ENCODE results near the gene ARVCF.

Gene ARVCF

DNA sequence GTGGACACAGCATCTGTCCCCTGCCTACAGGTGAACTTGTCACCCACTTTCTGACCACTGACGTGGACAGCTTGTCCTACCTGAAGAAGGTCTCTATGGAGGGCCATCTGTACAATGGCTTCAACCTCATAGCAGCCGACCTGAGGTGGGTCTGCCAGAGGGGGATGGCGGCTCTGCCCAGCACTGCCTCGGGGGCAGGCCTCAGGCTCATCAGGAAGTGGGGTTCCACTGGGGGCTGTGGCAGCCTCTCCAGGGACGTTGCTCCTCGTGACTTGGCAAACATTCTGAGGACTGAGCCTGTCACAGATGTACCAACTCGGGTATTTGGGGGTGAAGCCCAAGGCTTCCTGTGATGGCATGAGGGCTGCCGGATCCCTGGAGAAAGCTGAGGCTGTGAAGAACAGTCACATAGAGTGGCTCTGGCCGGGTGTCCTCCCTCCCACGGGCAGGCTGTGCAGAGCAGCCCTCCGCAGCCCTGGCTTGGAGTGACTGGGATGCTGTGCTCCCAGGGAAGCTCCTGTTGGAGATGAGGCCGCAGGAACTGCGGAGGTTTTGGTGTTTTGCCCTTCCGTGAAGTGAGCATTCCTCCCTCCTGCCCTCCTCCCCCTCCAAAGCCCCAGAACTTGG is 36.9 kb upstream of the ARVCF start:
- FAIRE-seq, result no peak
- no peak for DNase-seq (ENCODE audit: extremely low spot score, insufficient read length, low read depth)

DNA sequence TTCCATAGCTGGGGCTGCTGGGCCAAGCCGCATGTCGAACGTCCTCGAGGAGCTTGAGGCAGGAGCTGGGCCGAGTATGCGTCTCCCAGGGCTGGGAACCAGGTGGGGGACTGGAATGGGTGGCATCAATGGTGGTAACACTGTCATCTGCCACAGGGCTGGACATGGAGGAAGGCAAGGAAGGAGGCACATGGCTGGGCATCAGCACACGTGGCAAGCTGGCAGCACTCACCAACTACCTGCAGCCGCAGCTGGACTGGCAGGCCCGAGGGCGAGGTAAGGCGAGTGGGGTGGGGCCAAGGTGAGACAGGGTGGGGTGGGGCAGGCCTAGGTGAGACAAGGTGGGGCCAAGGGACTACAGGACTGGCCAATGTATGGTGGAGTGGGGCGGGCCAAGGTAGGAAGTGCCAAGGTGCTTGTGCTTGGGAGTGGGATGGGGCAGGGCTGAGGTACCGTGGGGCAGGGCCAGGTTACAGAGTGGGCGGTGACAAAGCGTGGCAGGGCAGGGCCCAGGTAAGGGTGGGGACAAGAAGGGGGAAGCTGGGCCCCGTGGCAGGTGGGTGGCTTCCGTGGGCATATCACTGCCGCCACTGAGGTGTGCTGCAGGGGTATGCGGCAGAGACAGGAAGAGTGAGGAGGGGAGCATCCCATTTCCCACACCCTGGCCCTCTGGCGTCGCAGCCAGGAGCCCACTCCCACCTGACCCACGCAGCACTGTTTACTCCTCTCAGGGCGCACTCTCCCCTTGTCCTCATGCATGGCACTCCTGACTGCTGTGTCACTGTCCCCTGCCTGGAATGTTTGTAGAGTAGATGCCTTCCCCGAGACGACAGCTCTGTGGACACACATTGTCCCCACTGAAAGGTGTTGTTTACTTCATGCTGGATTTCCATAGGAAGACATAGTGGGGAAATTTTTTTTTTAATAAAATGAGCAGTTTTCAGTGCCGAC is 36.0 kb upstream of the ARVCF start:
- DNase-seq (ENCODE audit: extremely low spot score, insufficient read length, low read depth), result no peak
- FAIRE-seq, result no peak

DNA sequence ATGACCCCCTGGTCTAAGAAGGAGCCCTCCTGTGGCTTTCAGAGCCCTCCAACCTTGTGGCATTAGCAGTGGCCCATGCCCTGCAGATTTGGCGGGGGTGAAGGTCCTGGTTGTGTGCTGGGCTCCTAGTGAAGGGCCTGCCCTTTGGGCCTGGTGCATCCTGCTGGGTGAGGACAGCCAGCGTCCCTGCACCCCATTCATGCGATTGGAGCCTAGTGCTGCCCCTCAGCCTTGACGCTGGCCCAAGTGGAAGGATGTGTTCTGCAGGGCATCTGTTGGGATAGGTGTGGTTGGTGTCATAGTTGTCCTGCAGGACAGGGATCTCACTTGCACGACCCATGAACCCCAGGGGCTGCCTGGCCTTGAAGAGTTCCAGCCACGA is 35.3 kb upstream of the ARVCF start:
- DNase-seq (ENCODE audit: extremely low spot score, insufficient read length, low read depth), result no peak
- FAIRE-seq, result no peak

DNA sequence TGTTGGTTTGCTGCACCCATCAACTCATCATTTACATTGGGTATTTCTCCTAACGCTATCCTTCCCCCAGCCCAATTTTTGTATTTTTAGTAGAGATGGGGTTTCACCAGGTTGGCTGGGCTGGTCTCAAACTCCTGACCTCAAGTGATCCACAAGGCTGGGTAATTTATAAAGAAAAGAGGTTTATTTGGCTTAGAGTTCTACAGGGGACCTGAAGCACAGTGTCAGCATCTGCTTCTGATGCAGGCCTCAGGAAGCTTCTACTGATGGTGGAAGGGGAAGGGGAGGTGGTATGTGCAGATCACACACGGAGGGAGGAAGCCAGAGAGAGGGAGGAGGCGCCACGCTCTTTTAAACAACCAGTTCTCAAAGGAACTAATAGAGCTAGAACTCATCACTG is 30.1 kb upstream of the ARVCF start:
- no peak for FAIRE-seq
- DNase-seq (ENCODE audit: extremely low spot score, insufficient read length, low read depth), result no peak

GRCh38 chr22:20044495-20045151 is 28.0 kb upstream of the ARVCF start:
- no peak for FAIRE-seq
- DNase-seq (ENCODE audit: extremely low spot score, insufficient read length, low read depth), result no peak

DNA sequence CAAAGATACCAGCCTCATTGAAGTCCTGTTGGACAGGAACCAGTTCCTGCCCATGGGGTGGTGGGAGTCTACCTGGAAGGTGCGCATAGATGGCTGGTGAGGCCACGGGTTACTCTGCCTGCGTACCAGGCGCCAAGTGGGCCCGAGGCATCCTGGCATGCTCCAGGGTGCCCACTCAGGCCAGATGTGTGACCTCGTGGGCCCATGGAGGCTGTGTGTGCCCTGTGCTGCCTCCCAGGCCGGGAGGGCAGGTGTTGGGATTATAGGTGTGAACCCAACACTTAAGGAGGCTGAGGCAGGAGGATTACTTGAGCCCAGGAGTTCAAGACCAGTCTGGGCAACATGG is 27.3 kb upstream of the ARVCF start:
- no peak for DNase-seq (ENCODE audit: extremely low spot score, insufficient read length, low read depth)
- no peak for FAIRE-seq

GRCh38 chr22:20043057-20043996 is 26.7 kb upstream of the ARVCF start:
- FAIRE-seq (no peak), DNase-seq (ENCODE audit: extremely low spot score, insufficient read length, low read depth) (no peak)

DNA sequence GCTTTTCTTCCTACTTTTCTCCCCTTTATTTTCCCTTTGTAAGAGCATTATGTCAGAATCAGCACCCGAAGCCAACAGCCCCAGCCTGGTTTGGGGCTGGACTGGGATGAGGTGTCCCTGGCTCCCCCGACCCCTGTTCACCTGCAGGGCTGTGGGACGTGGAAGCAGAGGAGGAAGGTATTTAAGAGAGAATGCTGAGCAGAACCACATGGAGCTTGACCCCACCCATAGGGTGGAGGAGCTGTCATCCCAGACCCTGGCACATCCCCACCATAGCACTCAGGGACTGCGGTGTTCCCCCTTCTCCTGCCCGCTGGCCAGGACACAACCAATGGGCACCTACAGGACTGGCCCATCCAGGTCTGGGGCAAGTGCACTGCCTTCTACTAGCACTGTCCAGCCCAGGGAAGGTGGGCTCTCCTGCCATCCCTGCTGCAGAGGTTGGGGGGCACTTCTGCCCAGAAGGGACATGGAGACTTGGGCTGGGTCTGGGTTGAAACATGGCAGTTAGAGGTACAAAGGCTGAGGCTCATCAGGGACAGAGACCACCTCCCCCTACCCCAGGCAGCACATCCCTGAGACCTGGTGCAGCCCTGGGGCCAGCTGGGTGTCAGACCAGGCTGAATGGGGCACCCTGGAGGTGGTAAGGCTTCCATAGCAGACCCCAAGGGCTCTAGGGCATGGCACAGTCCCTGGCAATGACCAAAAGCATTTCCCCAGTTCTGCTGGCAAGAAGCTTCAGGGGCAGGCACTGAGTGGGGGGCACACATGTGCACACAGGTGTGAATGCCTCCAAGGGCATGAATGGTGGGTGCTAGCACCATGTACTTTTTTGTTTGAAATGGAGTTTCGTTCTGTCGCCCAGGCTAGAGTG is 23.9 kb upstream of the ARVCF start:
- FAIRE-seq, result no peak
- no peak for DNase-seq (ENCODE audit: extremely low spot score, insufficient read length, low read depth)

DNA sequence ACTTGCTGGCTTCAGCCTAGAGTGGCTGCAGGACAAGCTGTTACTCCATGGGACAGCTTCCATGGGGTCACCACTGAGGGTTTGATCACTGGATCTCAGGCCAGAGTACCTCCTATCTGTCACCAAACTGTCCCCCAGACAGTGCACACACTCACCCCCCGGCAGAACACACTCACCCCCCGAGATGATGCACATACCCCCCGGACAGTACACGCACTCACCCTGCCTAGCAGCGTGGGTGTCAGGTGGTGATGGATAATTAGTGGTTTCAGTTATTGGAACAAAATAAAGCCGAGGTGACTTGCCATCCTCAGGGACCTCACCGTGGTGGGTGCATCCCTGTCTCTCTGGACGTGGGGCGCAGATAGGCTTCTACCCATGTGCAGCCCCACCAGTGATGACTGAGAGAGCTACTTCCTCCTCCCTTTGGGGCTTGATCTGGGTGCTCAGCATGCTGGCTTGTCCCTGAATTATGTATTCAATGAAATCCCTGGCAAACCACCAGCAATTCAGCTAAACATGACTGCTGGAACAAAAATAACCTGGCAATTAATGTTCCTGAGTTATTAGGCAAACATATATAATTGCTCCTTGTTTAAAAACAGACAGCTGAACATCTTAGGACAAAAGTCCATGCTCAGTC is 23.2 kb upstream of the ARVCF start:
- DNase-seq (ENCODE audit: extremely low spot score, insufficient read length, low read depth), result no peak
- no peak for FAIRE-seq

DNA sequence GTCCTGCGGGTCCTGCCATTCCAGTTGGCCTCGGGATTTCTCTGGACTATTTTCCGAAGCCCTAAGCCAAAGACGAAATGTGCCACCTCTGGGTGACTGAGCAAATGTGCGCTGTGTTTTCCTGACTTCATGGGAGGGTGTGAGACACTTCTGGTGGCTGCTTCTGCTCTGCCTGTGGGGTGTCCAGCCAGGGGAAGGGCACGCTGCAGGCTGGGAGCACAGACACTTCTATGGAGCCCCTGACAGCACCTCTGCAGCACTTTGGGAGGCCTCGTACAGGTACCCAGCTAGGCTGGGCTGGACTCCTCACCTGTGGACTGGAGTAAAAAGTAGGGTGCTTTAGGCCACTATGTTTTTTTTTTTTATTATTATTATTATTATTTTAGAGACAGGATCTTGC is 22.0 kb upstream of the ARVCF start:
- no peak for DNase-seq (ENCODE audit: extremely low spot score, insufficient read length, low read depth)
- FAIRE-seq, result no peak

- no peak for FAIRE-seq
These were observed 20.8 kb upstream of the ARVCF start for GRCh38 chr22:20037419-20037818.

DNA sequence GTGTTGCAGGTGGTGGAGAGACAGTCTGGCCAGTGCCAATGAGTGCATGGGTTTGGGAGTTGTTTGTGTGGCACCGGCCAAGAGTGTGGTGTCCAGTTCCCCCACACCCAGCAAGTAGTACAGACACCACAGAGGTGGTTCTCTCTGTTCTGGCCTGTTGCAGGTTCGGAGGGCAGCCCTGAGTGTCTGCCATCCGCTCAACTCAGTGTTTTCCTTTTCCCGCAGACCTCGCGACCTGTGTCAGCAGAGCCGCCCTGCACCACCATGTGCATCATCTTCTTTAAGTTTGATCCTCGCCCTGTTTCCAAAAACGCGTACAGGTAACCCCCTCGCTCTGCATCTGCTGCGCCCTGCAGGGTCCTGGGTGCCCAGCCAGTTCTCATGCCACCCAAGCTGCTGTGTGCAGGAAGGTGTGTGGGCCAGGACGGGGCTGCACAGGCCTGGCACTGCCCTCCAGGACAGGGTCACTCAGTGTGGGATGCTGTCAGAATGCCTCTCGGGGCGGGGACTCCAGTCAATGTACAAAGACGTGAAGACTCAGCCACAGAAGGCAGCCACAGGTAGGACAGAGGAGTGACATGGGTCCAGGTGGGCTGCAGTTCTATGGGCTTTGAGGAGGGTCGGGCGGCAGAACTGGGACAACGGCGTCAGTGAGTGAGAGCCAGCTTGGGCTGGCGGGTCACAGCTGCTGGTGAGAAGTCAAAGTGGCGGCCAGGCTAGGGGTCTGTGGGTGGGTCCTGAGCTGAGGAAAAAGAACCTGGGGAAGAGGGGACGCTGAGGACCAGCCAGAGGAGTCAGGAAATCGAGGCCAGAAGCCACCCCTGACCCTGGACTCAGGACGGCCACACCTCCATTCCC is 20.1 kb upstream of the ARVCF start:
- DNase-seq (ENCODE audit: extremely low spot score, insufficient read length, low read depth) (no peak), FAIRE-seq (no peak)

More at GRCh38 chr22:20037419-20037818, 20.8 kb upstream of the ARVCF start:
- no peak for DNase-seq (ENCODE audit: extremely low spot score, insufficient read length, low read depth)

DNA sequence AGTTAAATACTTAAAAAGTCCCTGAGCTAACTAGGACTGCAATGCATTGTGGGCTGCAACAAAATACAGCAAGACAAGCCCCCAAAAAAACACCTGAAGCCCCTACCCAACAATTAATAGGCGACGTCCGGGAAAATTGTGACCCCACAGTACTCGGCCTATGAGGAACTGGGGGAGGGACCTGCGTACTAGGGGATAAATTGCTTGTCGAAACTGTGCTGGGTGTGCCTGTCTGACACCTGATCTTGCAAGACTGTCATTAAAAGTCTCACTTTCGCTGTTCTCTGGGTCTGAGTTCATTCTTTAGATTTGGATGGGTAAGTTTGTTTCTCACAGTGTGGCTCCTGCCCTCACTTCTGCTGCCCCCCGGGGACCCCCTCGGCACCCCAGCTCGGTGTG is 19.5 kb upstream of the ARVCF start:
- FAIRE-seq, result peak; percentile 52
- no peak for DNase-seq (ENCODE audit: extremely low spot score, insufficient read length, low read depth)

- no peak for FAIRE-seq
- no peak for DNase-seq (ENCODE audit: extremely low spot score, insufficient read length, low read depth)
These were observed 18.9 kb upstream of the ARVCF start for GRCh38 chr22:20035375-20036083.

DNA sequence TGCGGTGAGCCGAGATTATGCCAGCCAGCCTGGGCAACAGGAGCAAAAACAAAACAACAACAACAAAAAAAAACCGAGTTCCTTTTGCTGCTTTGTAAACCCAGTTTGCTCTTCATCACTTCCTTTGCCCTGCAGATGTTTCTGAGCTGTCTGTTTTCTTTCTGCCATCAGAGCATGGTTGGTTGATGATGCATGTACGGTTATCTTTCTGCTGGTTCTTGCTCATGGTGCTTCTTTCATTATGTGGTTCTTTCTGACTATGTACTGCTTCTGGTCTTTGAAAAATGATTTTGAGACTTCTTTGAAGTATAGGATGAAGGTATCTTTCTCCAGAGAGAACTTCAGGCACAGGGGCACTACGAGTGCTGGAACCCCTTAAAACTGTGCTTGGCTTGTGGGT is 17.5 kb upstream of the ARVCF start:
- DNase-seq (ENCODE audit: extremely low spot score, insufficient read length, low read depth) (no peak), FAIRE-seq (no peak)

GRCh38 chr22:20033045-20033706 is 16.6 kb upstream of the ARVCF start:
- FAIRE-seq (no peak), DNase-seq (ENCODE audit: extremely low spot score, insufficient read length, low read depth) (no peak)

Data from GM18507 (cell line).